NT2/D1 (cell line): Measurements from ENCODE around the gene PTPRG.

ENCODE experiments used
- DNase-seq: peaks from one replicate; pipeline ENCODE4 v3.0.0-alpha.2; 2011; ENCODE audit warnings: low read depth, low spot score
- H3K27me3 ChIP-seq: 2 replicates; pipeline ENCODE4 v1.6.0; 2011; ENCODE audit warnings: mild to moderate bottlenecking; ENCODE audit not compliant: insufficient read length, insufficient read depth
- H3K36me3 ChIP-seq: 2 replicates; pipeline ENCODE4 v1.6.1; 2011; ENCODE audit warnings: mild to moderate bottlenecking, low read length, mixed read lengths; ENCODE audit not compliant: insufficient read depth, insufficient read length
- H3K4me1 ChIP-seq: 2 replicates; pipeline ENCODE4 v1.5.1; 2011; ENCODE audit not compliant: insufficient read depth, insufficient read length
- H3K4me3 ChIP-seq: 2 replicates; pipeline ENCODE4 v1.5.1; 2011; ENCODE audit warnings: low read depth; ENCODE audit not compliant: insufficient read length
- H3K9ac ChIP-seq: 2 replicates; pipeline ENCODE4 v1.6.0; 2011; ENCODE audit warnings: low read depth; ENCODE audit not compliant: insufficient read length
- H3K9me3 ChIP-seq: 2 replicates; pipeline ENCODE4 v1.5.1; 2011; ENCODE audit warnings: mild to moderate bottlenecking, low read length; ENCODE audit not compliant: insufficient read depth
- SUZ12 ChIP-seq: IDR thresholded peaks from 2 replicates; pipeline ENCODE4 v1.6.1; 2011; ENCODE audit not compliant: insufficient read length, insufficient read depth; ENCODE audit errors: extremely low read depth
- YY1 ChIP-seq: IDR thresholded peaks from 2 replicates; pipeline ENCODE4 v1.6.1; 2011; ENCODE audit not compliant: insufficient read length, insufficient read depth
- ZNF274 ChIP-seq: IDR thresholded peaks from 2 replicates; pipeline ENCODE4 v1.6.1; 2011; ENCODE audit warnings: mild to moderate bottlenecking, low read depth, low read length

PTPRG gene

DNA sequence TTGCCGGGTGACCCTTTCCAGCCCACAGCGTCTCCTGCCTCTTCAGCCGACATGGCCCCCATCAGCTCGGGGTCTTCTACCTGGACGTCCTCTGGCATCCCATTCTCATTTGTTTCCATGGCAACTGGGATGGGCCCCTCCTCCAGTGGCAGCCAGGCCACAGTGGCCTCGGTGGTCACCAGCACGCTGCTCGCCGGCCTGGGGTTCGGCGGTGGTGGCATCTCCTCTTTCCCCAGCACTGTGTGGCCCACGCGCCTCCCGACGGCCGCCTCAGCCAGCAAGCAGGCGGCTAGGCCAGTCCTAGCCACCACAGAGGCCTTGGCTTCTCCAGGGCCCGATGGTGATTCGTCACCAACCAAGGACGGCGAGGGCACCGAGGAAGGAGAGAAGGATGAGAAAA lies 641.8 kb downstream of the PTPRG start:
- no peak overlapping the region for H3K4me3 ChIP-seq

DNA sequence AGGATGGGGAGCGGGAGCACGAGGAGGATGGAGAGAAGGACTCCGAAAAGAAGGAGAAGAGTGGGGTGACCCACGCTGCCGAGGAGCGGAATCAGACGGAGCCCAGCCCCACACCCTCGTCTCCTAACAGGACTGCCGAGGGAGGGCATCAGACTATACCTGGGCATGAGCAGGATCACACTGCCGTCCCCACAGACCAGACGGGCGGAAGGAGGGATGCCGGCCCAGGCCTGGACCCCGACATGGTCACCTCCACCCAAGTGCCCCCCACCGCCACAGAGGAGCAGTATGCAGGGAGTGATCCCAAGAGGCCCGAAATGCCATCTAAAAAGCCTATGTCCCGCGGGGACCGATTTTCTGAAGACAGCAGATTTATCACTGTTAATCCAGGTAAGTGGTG lies 642.2 kb downstream of the PTPRG start:
- Histone ChIP-seq H3K4me1 (peaks cover 3% of the 10 kb centered on the region), H3K27me3 (no peaks in the 10 kb centered on the region)
- no peak for DNase-seq

More for the DNA sequence above, 641.8 kb downstream of the PTPRG start:
- Histone ChIP-seq H3K9ac (no peak overlapping the region), H3K9me3 (no peaks in the 10 kb centered on the region), H3K4me1 (no peaks in the 10 kb centered on the region), H3K36me3 (peaks cover 20% of the 10 kb centered on the region), H3K27me3 (no peaks in the 10 kb centered on the region)
- no peak for TF ChIP-seq ZNF274
- no peak for TF ChIP-seq SUZ12
- no peak for TF ChIP-seq YY1
- no peak for DNase-seq

DNA sequence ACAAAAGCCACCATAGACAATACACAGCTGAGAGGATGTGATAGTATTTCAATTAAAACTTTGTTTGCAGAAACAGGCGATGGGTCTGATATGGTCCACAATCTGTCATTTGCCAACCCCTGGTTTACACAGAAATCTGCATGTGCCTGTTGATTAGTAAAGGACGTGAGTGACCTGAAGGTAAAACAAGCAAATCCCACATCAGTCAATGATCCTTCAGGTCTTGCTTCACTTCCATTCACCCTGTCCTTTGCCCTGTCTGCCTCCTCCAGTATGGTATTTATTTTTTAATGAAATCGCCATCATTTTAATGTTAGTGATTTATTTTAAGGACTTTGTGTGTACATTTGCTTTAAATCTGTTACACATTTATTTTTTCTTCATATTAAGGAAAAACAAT lies 645.8 kb downstream of the PTPRG start:
- H3K9ac ChIP-seq: no peak overlapping the region
- no peak for TF ChIP-seq ZNF274
- no peak for TF ChIP-seq SUZ12
- no peak for TF ChIP-seq YY1
- H3K9me3 ChIP-seq: no peaks in the 10 kb centered on the region
- H3K4me1 ChIP-seq: peaks cover 4% of the 10 kb centered on the region
- no peaks in the 10 kb centered on the region for H3K27me3 ChIP-seq
- no peak for DNase-seq
- no peak overlapping the region for H3K4me3 ChIP-seq
- peaks cover 20% of the 10 kb centered on the region for H3K36me3 ChIP-seq

More for the DNA sequence above, 642.2 kb downstream of the PTPRG start:
- Histone ChIP-seq H3K36me3 (peaks cover 20% of the 10 kb centered on the region), H3K4me3 (no peak overlapping the region), H3K9ac (no peak overlapping the region), H3K9me3 (no peaks in the 10 kb centered on the region)
- no peak for TF ChIP-seq SUZ12
- TF ChIP-seq YY1: no peak
- no peak for TF ChIP-seq ZNF274

GRCh38 chr3:62208385-62208784 lies 647.0 kb downstream of the PTPRG start:
- peaks cover 4% of the 10 kb centered on the region for H3K4me1 ChIP-seq

DNA sequence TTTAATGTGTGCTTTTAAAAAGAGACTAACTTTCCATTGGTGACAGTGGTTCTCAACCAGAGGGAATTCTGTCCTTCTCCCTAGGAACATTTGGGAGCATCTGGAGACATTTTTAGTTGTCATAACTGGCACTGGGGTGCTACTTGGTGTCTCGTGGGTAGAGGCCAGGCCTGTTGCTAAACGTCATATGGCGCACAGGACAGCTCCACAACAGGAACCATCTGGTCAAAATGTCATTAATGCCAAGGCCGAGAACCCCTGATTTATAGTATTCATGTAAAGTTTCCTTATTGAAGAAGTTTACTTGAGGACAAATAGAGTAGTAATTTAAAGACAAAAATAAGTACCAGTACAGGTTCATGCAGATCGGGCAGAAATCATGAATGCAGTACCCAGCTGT lies 647.7 kb downstream of the PTPRG start:
- H3K9me3 ChIP-seq: no peaks in the 10 kb centered on the region
- H3K4me3 ChIP-seq: no peak overlapping the region
- H3K4me1 ChIP-seq: peaks cover 4% of the 10 kb centered on the region
- no peak overlapping the region for H3K9ac ChIP-seq
- DNase-seq: no peak
- H3K36me3 ChIP-seq: peaks cover 10% of the 10 kb centered on the region
- TF ChIP-seq SUZ12: no peak
- TF ChIP-seq YY1: no peak
- TF ChIP-seq ZNF274: no peak
- H3K27me3 ChIP-seq: no peaks in the 10 kb centered on the region

More at GRCh38 chr3:62208385-62208784, 647.0 kb downstream of the PTPRG start:
- no peak overlapping the region for H3K9ac ChIP-seq
- peaks cover 14% of the 10 kb centered on the region for H3K36me3 ChIP-seq
- no peaks in the 10 kb centered on the region for H3K27me3 ChIP-seq
- TF ChIP-seq SUZ12: no peak
- TF ChIP-seq YY1: no peak
- TF ChIP-seq ZNF274: no peak
- no peak for DNase-seq
- H3K4me3 ChIP-seq: no peak overlapping the region
- no peaks in the 10 kb centered on the region for H3K9me3 ChIP-seq

DNA sequence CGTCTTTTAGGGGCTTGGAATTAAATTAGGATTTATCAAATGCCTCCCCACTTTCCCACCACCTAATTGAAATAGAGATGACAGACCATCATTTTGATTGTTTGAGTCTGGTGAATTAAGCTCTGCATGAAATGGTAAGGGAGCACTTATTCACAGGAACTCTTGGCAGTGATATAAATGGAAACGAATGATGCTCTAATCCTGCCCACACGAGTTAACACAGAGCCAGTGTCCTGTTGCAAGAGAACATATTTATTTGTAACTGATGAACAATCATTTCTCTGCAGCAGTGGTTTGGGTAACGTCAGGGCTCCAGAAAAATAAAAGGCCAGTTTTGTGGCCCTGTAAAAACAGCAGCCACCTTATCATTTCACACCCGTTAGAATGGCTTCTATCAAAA lies 648.6 kb downstream of the PTPRG start:
- no peak for TF ChIP-seq YY1
- no peak for TF ChIP-seq ZNF274
- no peak for TF ChIP-seq SUZ12
- no peaks in the 10 kb centered on the region for H3K9me3 ChIP-seq
- peaks cover 4% of the 10 kb centered on the region for H3K4me1 ChIP-seq
- H3K9ac ChIP-seq: no peak overlapping the region
- no peak overlapping the region for H3K4me3 ChIP-seq
- DNase-seq: no peak
- no peaks in the 10 kb centered on the region for H3K27me3 ChIP-seq
- peaks cover 10% of the 10 kb centered on the region for H3K36me3 ChIP-seq

GRCh38 chr3:62211675-62212429 lies 650.5 kb downstream of the PTPRG start:
- H3K9ac ChIP-seq: no peak overlapping the region
- DNase-seq: no peak
- H3K36me3 ChIP-seq: no peaks in the 10 kb centered on the region
- peaks cover 4% of the 10 kb centered on the region for H3K4me1 ChIP-seq
- no peaks in the 10 kb centered on the region for H3K9me3 ChIP-seq
- no peaks in the 10 kb centered on the region for H3K27me3 ChIP-seq
- TF ChIP-seq SUZ12 (no peak), ZNF274 (no peak), YY1 (no peak)
- no peak overlapping the region for H3K4me3 ChIP-seq

DNA sequence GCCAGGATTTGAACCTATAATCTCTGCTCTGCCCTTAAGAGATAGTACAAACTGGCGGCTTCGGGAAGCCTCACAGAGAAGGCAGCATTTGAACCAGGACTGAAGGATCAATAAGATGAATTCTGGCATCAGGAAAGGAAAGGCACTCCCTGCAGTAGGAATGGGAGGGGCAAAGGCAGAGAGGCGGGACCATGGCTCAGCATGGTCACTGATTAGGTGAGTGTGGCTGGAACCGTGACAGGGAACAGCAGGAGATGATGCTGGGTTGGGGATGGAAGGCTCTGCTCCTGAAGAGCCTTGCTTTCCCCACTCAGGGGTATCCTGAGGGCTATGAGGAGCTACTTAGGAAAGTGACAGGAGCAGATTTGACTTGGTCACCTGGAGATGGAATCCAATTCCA lies 653.5 kb downstream of the PTPRG start:
- H3K9ac ChIP-seq: no peak overlapping the region
- H3K27me3 ChIP-seq: no peaks in the 10 kb centered on the region
- no peaks in the 10 kb centered on the region for H3K9me3 ChIP-seq
- TF ChIP-seq SUZ12 (no peak), ZNF274 (no peak), YY1 (no peak)
- H3K36me3 ChIP-seq: peaks cover 14% of the 10 kb centered on the region
- DNase-seq: no peak
- H3K4me3 ChIP-seq: no peak overlapping the region
- H3K4me1 ChIP-seq: no peaks in the 10 kb centered on the region
